Activated CD8-positive, alpha-beta memory T cell treated with anti-CD3 and anti-CD28 coated beads, Interleukin-2, amount 50 U/mL, for 24 hours (primary cell): ENCODE data around the gene CLDN34.

Experiments
- DNase-seq: peaks from one replicate; pipeline ENCODE4 v3.0.0-alpha.2; 2020; ENCODE audit errors: extremely low read depth

The CLDN34 gene

DNA sequence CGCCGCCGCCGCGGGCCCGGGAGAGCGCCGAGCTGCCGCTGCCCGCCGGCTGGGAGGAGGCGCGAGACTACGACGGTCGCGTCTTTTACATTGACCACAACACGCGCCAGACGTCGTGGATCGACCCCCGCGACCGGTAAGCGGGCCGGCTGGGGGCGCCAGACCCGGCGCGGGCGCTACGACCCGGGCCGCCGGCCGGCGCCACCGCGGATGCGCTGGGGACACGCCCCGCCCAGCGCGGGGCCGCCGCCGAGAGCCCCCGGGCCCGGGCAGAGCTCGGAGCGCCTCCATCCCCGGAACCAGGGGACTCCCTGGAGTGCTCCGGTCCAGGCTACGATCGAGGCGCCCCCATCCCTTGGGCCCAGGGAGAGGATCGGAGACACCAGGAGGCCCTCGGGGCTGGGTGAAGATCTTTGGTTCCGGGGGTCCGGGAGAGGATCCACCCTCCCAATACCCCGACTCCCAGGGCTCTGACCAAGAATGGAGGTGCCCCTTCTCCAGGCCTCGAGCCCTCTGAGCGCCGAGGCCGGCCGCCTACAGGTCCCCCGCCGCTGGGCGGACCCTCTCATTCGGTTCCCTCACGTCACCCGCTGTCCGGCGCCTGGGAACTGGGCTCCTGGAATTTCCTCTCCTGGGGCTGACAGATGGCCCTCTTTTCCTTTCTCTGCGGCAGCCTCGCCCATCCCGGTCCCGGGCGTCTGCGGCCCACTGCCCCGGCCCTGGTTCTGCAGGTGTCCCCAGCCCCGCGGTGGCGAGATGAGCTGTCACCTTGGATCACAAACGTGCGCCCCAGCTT lies 48.8 kb downstream of the CLDN34 start:
- DNase-seq = no peak

DNA sequence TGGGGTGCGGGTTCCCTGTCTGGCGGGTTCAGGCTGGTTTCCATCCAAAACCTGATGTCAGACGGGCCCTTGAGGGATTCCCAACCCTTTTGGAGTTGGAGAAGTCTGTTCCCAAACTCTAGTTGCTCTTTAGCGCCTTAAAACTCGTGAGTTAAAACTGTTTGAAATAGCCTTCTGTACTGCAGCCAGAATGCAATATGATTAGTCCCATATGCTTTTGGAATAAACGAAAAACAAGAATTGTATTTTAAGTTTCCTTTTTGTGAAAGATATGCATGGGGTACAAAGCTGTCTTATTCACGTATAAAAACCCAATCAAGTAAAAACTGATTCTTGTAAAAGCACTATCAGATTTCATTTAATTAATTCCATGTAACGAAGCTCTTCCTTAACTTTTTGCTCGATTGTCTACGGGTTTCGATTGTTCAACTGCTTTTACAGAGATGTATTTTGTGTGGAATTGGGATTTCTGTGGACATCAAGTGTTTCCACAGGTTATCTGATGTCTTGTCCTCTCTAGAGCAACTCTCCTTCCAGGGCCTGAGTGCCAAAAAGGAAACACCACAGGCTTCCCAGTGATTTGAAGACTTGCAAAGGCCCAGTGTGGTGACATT lies 49.5 kb downstream of the CLDN34 start:
- no peak for DNase-seq

DNA sequence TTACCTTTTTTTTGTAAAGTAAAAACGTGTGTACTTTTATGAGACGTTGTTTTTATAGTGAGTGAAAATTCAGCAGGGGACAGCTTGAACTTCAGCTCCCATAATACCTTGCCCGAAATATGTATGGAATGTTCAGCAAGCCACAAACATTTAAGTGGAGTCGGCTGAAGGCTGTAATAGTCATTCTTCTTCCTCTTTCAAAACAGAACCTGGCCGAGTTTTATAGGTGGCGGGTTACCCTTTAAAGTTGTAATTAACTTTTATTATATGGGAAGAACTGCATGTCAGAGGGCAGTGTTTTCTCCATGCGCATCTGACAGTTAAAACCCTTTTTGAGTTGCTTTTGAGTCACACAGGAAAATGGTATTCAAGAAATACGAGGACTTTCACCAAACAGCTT lies 50.7 kb downstream of the CLDN34 start:
- no peak for DNase-seq
